GM13976 (cell line): ENCODE data around the gene ADCK1.

Experiments used
- DNase-seq: peaks from one replicate; pipeline ENCODE4 v3.0.0; 2012; ENCODE audit warnings: low spot score
- in situ Hi-C: fragments of 300-500 bp; cut with MboI; formaldehyde crosslinking; loops from one replicate; pipeline ENCODE4 v1.12.0; 2022; ENCODE audit warnings: low sequenced_read_pairs, mixed read lengths, inconsistent platforms; ENCODE audit not compliant: unreplicated experiment
- TF ChIP-seq, protein P1 (sequence below): IDR thresholded peaks from 2 replicates; pipeline ENCODE4 v1.5.1; 2012; ENCODE audit warnings: borderline replicate concordance, mild to moderate bottlenecking; ENCODE audit not compliant: insufficient read depth; ENCODE audit errors: extremely low read depth, missing control alignments, control extremely low read depth

The ADCK1 gene

DNA sequence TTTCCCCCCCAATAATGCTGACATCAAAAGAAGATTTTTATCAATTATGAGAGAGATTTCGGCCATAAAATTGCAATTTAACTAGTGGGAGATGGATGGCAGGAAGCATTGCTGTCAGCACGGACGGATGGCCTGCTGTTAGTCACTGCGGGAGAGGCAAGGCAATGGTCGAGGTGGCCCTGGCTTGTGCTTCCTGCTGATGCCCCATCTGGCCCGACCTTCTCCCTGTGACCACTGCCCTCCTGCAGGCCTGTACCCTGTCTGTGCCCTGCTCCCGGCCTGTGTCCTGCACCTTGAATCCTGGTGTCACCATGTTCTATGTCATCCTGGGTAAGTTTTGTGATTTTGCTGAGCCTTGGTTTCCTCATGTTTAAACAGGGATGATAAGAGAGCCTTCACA, 67.6 kb downstream of the ADCK1 start:
- TF ChIP-seq, protein P1, sequence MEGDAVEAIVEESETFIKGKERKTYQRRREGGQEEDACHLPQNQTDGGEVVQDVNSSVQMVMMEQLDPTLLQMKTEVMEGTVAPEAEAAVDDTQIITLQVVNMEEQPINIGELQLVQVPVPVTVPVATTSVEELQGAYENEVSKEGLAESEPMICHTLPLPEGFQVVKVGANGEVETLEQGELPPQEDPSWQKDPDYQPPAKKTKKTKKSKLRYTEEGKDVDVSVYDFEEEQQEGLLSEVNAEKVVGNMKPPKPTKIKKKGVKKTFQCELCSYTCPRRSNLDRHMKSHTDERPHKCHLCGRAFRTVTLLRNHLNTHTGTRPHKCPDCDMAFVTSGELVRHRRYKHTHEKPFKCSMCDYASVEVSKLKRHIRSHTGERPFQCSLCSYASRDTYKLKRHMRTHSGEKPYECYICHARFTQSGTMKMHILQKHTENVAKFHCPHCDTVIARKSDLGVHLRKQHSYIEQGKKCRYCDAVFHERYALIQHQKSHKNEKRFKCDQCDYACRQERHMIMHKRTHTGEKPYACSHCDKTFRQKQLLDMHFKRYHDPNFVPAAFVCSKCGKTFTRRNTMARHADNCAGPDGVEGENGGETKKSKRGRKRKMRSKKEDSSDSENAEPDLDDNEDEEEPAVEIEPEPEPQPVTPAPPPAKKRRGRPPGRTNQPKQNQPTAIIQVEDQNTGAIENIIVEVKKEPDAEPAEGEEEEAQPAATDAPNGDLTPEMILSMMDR = no peak
- in situ Hi-C loops = loop anchor here (25.0 kb wide), 1 partner anchor 695 kb away; no protein-coding TSS in a partner anchor
- no peak for DNase-seq

DNA sequence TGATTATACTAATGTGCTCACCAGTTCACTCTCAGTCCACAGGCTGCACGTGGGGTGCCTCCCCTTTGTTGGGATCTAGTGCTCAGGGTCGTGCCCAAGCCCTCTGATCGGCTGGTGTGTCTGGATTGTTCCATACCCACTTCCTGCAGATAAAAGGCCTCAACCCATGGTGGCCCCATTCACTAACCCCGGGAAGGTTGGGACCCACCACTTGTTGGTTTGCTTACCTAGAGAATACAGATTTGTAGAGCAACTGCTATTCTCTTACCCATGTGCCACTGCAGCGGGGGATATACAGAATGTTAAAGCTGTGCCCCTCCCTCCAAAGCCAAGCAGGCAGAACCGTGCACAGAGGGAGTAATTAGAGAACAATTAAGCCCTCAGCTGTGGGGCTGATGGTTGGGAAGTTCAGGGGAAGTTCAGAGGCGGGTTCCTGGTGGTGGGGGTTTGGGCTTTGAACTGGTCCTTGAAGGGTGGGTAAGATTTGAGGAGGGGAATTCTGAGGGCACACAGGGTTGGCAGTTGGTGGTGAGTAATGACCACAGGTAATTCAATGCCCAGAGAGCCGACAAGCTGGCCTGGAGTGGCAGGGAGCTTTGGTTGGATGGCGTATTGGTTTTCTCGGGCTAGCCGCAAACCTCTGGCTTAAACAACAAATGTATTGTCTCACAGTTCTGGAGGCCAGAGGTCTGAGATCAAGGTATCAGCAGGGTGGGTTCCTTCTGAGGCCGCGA, 68.8 kb downstream of the ADCK1 start:
- in situ Hi-C loops = loop anchor here (25.0 kb wide), 1 partner anchor 694 kb away; no protein-coding TSS in a partner anchor
- no peak for DNase-seq
- TF ChIP-seq, protein P1 = no peak

DNA sequence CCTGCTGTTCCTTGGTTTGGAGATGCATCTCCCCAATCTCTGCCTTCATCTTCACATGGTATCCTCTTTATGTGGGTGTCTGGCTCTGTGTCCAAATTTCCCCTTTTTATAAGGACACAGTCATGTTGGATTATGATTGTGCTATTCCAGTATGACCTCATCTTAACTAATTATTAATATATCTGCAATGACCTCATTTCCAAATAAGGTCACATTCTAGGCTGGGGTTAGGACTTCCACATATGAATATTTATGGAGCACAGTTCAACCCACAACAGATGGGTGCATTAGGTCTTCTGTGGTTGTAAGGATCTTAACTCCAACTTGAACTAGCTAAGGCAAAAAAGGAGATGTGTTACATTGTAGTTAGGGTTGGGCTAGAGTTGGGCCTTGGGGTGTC, 69.4 kb downstream of the ADCK1 start:
- no peak for DNase-seq
- TF ChIP-seq, protein P1 = no peak
- in situ Hi-C loops = loop anchor here (25.0 kb wide), 1 partner anchor 693 kb away; no protein-coding TSS in a partner anchor

DNA sequence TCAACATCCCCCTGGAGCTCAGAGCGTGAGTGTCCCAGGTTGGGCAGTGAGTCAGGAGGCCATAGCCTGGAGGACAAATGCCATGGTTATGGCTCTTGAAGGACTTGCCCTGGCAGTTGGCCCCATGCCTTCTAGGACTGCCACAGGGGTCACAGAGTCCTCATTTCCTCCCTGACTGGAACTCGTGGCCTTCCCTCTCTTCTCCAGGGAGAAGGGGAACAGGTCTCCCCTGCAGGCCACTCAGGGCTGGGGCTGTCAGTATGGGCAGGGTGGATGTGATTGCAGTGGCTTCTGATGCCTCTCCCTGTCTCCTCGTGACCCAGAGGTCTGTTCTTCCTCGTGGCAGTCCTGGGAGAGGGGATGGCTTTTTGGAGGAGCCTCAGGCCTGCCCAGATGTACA, 70.7 kb downstream of the ADCK1 start:
- in situ Hi-C loops = loop anchor here (25.0 kb wide), 1 partner anchor 692 kb away; no protein-coding TSS in a partner anchor
- TF ChIP-seq, protein P1 = no peak
- no peak for DNase-seq

DNA sequence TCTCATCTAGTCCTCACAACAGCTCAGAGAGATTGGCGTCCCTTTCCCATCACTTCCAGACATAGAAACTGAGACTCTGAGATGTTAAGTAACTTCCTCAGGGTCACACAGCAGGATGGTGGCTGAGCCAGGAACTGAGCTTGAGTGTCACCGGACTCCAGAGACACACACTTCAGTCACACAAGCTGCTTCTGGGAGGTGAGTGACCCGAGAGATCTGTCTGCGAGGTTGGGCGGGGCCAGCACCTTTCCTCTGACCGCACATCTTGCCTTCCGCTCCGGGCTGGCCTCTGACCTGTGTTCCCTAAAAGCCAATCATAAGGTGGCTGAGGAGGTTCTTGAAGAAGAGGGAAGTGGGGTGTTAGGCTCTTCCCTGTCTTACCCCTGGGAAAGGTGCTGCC, 72.2 kb downstream of the ADCK1 start:
- in situ Hi-C loops = loop anchor here (25.0 kb wide), 1 partner anchor 690 kb away; no protein-coding TSS in a partner anchor
- no peak for DNase-seq
- TF ChIP-seq, protein P1 = no peak

DNA sequence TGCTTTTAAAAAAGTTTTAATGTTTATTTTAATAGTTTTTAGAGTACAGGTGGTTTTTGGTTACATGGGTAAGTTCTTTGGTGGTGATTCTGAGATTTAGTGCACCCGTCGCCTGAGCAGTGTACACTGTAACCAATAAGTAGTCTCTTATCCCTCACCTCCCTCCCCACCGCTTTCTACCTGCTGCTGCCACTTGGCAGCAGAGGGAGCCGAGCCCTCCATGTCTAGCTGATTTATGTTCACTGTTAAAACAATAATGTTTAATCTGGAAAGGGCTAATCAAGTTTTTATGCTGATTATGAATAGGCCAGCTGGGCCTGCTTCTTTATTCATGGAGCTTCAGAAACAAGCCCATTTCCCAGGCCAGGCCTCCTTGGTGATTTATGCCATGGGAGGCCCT, 73.1 kb downstream of the ADCK1 start:
- DNase-seq = no peak
- in situ Hi-C loops = loop anchor here (25.0 kb wide), 1 partner anchor 689 kb away; no protein-coding TSS in a partner anchor
- TF ChIP-seq, protein P1 = no peak

DNA sequence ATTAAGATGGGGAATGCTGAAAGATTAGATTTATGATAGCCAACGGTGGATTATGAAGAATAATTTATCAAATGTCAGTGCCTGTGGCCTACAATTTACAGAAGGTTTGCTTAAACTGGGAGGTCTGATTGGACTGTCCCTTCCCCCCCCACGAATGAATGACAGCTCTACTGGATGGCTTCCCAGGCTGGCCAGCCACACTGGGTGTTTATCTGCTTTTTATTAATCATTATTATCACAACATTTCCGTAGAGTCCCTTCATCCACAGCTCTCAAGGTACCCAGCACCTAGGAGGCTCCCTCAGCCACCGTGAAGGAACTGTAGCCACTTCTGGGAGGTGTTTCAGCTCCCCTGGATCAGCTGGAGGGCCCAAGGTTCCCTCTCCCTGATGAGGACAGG, 78.9 kb downstream of the ADCK1 start:
- in situ Hi-C loops = no loop called here
- TF ChIP-seq, protein P1 = no peak
- DNase-seq = no peak
